Nephron progenitor cell (in vitro differentiated cells): Measurements from ENCODE around the gene ACADL.

Source experiments
- DNase-seq: peaks from one replicate; pipeline ENCODE4 v3.0.0; 2021
- H3K27ac Mint-ChIP-seq: 2 replicates; pipeline ENCODE4 v1.8.0; 2021; ENCODE audit warnings: mild to moderate bottlenecking, moderate library complexity, mixed read lengths
- H3K27me3 Mint-ChIP-seq: 2 replicates; pipeline ENCODE4 v1.8.0; 2021; ENCODE audit warnings: mild to moderate bottlenecking, low read depth, mixed read lengths; ENCODE audit not compliant: poor library complexity
- H3K36me3 Mint-ChIP-seq: 2 replicates; pipeline ENCODE4 v1.8.0; 2021; ENCODE audit warnings: low read depth, mixed read lengths
- H3K4me1 Mint-ChIP-seq: 2 replicates; pipeline ENCODE4 v1.8.0; 2021; ENCODE audit warnings: mixed read lengths
- H3K4me3 Mint-ChIP-seq: 2 replicates; pipeline ENCODE4 v1.8.0; 2021; ENCODE audit warnings: mild to moderate bottlenecking, moderate library complexity, mixed read lengths
- H3K9me3 Mint-ChIP-seq: 2 replicates; pipeline ENCODE4 v1.8.0; 2021; ENCODE audit warnings: mild to moderate bottlenecking, moderate library complexity, mixed read lengths
- CTCF ChIP-seq: fragments of 200-600 bp; sonication (generic); IDR thresholded peaks from 2 replicates; pipeline ENCODE4 v1.5.0; 2021; ENCODE audit warnings: antibody characterized with exemption

Gene ACADL

GRCh38 chr2:210159059-210159458 lies 66.2 kb downstream of the ACADL start:
- no peak for DNase-seq
- Mint-ChIP-seq H3K36me3 (peaks cover 41% of the 10 kb centered on the region), H3K4me1 (no peaks in the 10 kb centered on the region), H3K27ac (no peak overlapping the region), H3K9me3 (peaks cover 4% of the 10 kb centered on the region), H3K4me3 (no peak overlapping the region), H3K27me3 (no peaks in the 10 kb centered on the region)
- TF ChIP-seq CTCF = no peak

GRCh38 chr2:210158236-210158635 lies 67.0 kb downstream of the ACADL start:
- peak overlapping the region; percentile 50 for H3K27ac Mint-ChIP-seq
- no peak for TF ChIP-seq CTCF
- H3K4me1 Mint-ChIP-seq = no peaks in the 10 kb centered on the region
- peaks cover 47% of the 10 kb centered on the region for H3K36me3 Mint-ChIP-seq
- no peaks in the 10 kb centered on the region for H3K27me3 Mint-ChIP-seq
- no peak overlapping the region for H3K4me3 Mint-ChIP-seq
- H3K9me3 Mint-ChIP-seq = peaks cover 4% of the 10 kb centered on the region
- DNase-seq = no peak

- DNase-seq = no peak
- Mint-ChIP-seq H3K27ac (no peak overlapping the region), H3K36me3 (peaks cover 44% of the 10 kb centered on the region), H3K4me1 (no peaks in the 10 kb centered on the region), H3K9me3 (peaks cover 4% of the 10 kb centered on the region), H3K4me3 (no peak overlapping the region), H3K27me3 (no peaks in the 10 kb centered on the region)
- TF ChIP-seq CTCF = no peak
These were observed 67.7 kb downstream of the ACADL start for GRCh38 chr2:210157526-210157925.

GRCh38 chr2:210147614-210148013 lies 77.6 kb downstream of the ACADL start:
- H3K4me1 Mint-ChIP-seq = no peaks in the 10 kb centered on the region

More at GRCh38 chr2:210147614-210148013, 77.6 kb downstream of the ACADL start:
- Mint-ChIP-seq H3K27me3 (no peaks in the 10 kb centered on the region), H3K36me3 (peaks cover 94% of the 10 kb centered on the region), H3K4me3 (no peak overlapping the region), H3K27ac (no peak overlapping the region), H3K9me3 (peaks cover 29% of the 10 kb centered on the region)
- no peak for DNase-seq
- no peak for TF ChIP-seq CTCF
